HCT116 (cell line): Measurements from ENCODE around the gene TGM1. TPM values are rescaled to one million over a fixed set of nuclear protein-coding genes. Genes with fewer than 3 reads are reported as not detected.

Source experiments
- ATAC-seq: fragments of 200-7000 bp; cut with Tn5 transposase; 2 replicates; pipeline ENCODE4 v1.9.1; 2020; ENCODE audit warnings: mild to moderate bottlenecking, moderate library complexity
- BruUV-seq: library from RNA; stranded (reverse); fragments of 400-500 nt; replicated peaks from 2 replicates; lab custom pipeline; 2021; lab: Mats Ljungman, UMichigan
- CTCF ChIA-PET: fragments of 300-600 bp; sonication (Branson Sonifier 250); formaldehyde crosslinking; loops from one replicate; lab custom pipeline; 2021; ENCODE audit warnings: antibody characterized with exemption; lab: Charles Lee
- POLR2A ChIA-PET: fragments of 300-600, 350-600 bp; sonication (Branson Sonifier 250); formaldehyde crosslinking; loops from one replicate; lab custom pipeline; 2021; ENCODE audit warnings: antibody characterized with exemption; lab: Charles Lee
- RAD21 ChIA-PET, 2 experiments: fragments of 300-600 bp; sonication (Branson Sonifier 250); formaldehyde crosslinking; loops; one replicate each; lab custom pipeline; 2023; ENCODE audit warnings: low total read pairs in 2 of 2; ENCODE audit not compliant: uncharacterized antibody in 2 of 2, unreplicated experiment in 2 of 2, low non-redundant PET in 1 of 2; lab: Charles Lee
- DNase-seq: peaks from one replicate; pipeline ENCODE4 v3.0.0-alpha.2; 2010; ENCODE audit warnings: low read depth, low spot score
- H2AFZ ChIP-seq: fragments of 200-600 bp; shearing (Covaris generic), sonication (generic); 2 replicates; pipeline ENCODE4 v1.6.1; 2017; ENCODE audit warnings: low read depth, mixed run types, mixed read lengths, antibody characterized with exemption, low read length; ENCODE audit not compliant: poor library complexity, severe bottlenecking
- H3K27ac ChIP-seq: 2 replicates; pipeline ENCODE4 v1.5.1; 2012; ENCODE audit warnings: low read depth, low read length
- H3K27me3 ChIP-seq: fragments of 200-600 bp; sonication (generic); 2 replicates; pipeline ENCODE4 v1.6.1; 2016; ENCODE audit warnings: mixed run types, low read length, mixed read lengths; ENCODE audit not compliant: insufficient read depth
- H3K36me3 ChIP-seq, 2 experiments: fragments of 200-500 bp in 1 of 2; fragments of 200-600 bp in 1 of 2; sonication (Bioruptor generic) in 1 of 2; sonication (generic) in 1 of 2; 2 replicates each; pipeline versions ENCODE4 v1.5.1 to v1.6.1; 2014 to 2016; ENCODE audit warnings: low read length in 2 of 2, inconsistent platforms in 1 of 2, mixed read lengths in 1 of 2, mixed run types in 1 of 2; ENCODE audit not compliant: insufficient read depth in 2 of 2, control insufficient read depth in 1 of 2
- H3K4me1 ChIP-seq, 2 experiments: fragments of 200-600 bp in 1 of 2; sonication (generic) in 1 of 2; 2 replicates each; pipeline versions ENCODE4 v1.5.1 to v1.6.1; 2012 to 2017; ENCODE audit warnings: low read length in 2 of 2, inconsistent platforms in 1 of 2, mild to moderate bottlenecking in 1 of 2, mixed read lengths in 1 of 2, mixed run types in 1 of 2, moderate library complexity in 1 of 2; ENCODE audit not compliant: insufficient read depth in 2 of 2, control insufficient read depth in 1 of 2
- H3K4me2 ChIP-seq: fragments of 200-600 bp; sonication (generic); 2 replicates; pipeline ENCODE4 v1.6.1; 2017; ENCODE audit warnings: mixed run types, low read length, mixed read lengths
- H3K4me3 ChIP-seq, 2 experiments: fragments of 200-600 bp in 1 of 2; sonication (generic) in 1 of 2; replicated peaks in 1 of 2; 2 replicates each; pipeline ENCODE4 v1.5.1; 2011 to 2016; ENCODE audit warnings: low read length in 2 of 2, control low read depth in 1 of 2, low read depth in 1 of 2, mild to moderate bottlenecking in 1 of 2, mixed read lengths in 1 of 2, mixed run types in 1 of 2
- H3K79me2 ChIP-seq: fragments of 200-600 bp; sonication (generic); 2 replicates; pipeline ENCODE4 v1.6.1; 2017; ENCODE audit warnings: mild to moderate bottlenecking, mixed run types, low read length, moderate library complexity, mixed read lengths; ENCODE audit not compliant: insufficient read depth
- H3K9ac ChIP-seq: fragments of 200-600 bp; sonication (generic); 2 replicates; pipeline ENCODE4 v1.6.1; 2016; ENCODE audit warnings: low read length, mixed read lengths
- H3K9me2 ChIP-seq: fragments of 200-600 bp; sonication (generic), shearing (Covaris generic); 2 replicates; pipeline ENCODE4 v1.6.1; 2017; ENCODE audit warnings: mixed run types, mild to moderate bottlenecking, moderate library complexity; ENCODE audit not compliant: insufficient read depth
- H3K9me3 ChIP-seq, 2 experiments: fragments of 200-500 bp in 1 of 2; fragments of 200-600 bp in 1 of 2; sonication (Bioruptor generic) in 1 of 2; sonication (generic) in 1 of 2; 2 replicates each; pipeline ENCODE4 v1.6.1; 2014 to 2017; ENCODE audit warnings: low read length in 2 of 2, mixed read lengths in 2 of 2, inconsistent platforms in 1 of 2, low read depth in 1 of 2, mild to moderate bottlenecking in 1 of 2, mixed run types in 1 of 2, moderate library complexity in 1 of 2; ENCODE audit not compliant: control insufficient read depth in 1 of 2, insufficient read depth in 1 of 2
- H4K20me1 ChIP-seq: fragments of 200-600 bp; sonication (generic), shearing (Covaris generic); 2 replicates; pipeline ENCODE4 v1.6.1; 2017; ENCODE audit warnings: mixed run types, mild to moderate bottlenecking, moderate library complexity; ENCODE audit not compliant: insufficient read depth
- CEBPB ChIP-seq: IDR thresholded peaks from 2 replicates; pipeline ENCODE4 v1.6.1; 2012; ENCODE audit warnings: low read depth
- EZH2phosphoT487 ChIP-seq: fragments of 200-600 bp; IDR thresholded peaks from 2 replicates; pipeline ENCODE4 v1.6.1; 2018; ENCODE audit warnings: antibody characterized with exemption, borderline replicate concordance
- FOSL1 ChIP-seq: IDR thresholded peaks from 2 replicates; pipeline ENCODE4 v1.6.1; 2012; ENCODE audit warnings: low read depth
- JUND ChIP-seq: IDR thresholded peaks from 2 replicates; pipeline ENCODE4 v1.6.1; 2012
- MAX ChIP-seq: IDR thresholded peaks from 2 replicates; pipeline ENCODE4 v1.6.1; 2012
- RAD21 ChIP-seq: IDR thresholded peaks from 2 replicates; pipeline ENCODE4 v1.6.1; 2012; ENCODE audit warnings: low read depth, mild to moderate bottlenecking
- SIN3A ChIP-seq: IDR thresholded peaks from 2 replicates; pipeline ENCODE4 v1.6.1; 2012; ENCODE audit warnings: low read depth
- TCF7L2 ChIP-seq: IDR thresholded peaks from 2 replicates; pipeline ENCODE4 v1.7.0; 2011; ENCODE audit warnings: borderline replicate concordance, inconsistent platforms; ENCODE audit not compliant: insufficient read depth, insufficient read length; ENCODE audit errors: extremely low read depth
- ZNF274 ChIP-seq: fragments of 200-500 bp; sonication (Bioruptor generic); IDR thresholded peaks from 2 replicates; pipeline ENCODE4 v1.6.1; 2014; ENCODE audit warnings: mild to moderate bottlenecking, low read depth, low read length, inconsistent platforms
- intact Hi-C: fragments of 100-400 bp; cut with micrococcal nuclease; formaldehyde crosslinking; loops from 2 replicates; pipeline ENCODE4 v1.10.0; 2022
- total RNA-seq: library from RNA; stranded (reverse); gene quantifications from one replicate; pipeline ENCODE4 v1.2.1, GENCODE V29; 2021; ENCODE audit not compliant: unreplicated experiment
- TF ChIP-seq, protein P1 (sequence below): IDR thresholded peaks from 2 replicates; pipeline ENCODE4 v1.6.1; 2012; ENCODE audit warnings: low read depth
- TF ChIP-seq, protein P2 (sequence below): IDR thresholded peaks from 2 replicates; pipeline ENCODE4 v1.6.1; 2012

The TGM1 gene
- total RNA-seq, 1 experiment from 2014 or later: 5.6 TPM

- TF ChIP-seq RAD21: no peak
- no peak for TF ChIP-seq EZH2phosphoT487
- TF ChIP-seq TCF7L2: no peak
- no peak for TF ChIP-seq ZNF274
- TF ChIP-seq CEBPB: no peak
Observed at GRCh38 chr14:24212924-24213865, 49.8 kb downstream of the TGM1 start, which contains the start of gene CHMP4A (continued).

DNA sequence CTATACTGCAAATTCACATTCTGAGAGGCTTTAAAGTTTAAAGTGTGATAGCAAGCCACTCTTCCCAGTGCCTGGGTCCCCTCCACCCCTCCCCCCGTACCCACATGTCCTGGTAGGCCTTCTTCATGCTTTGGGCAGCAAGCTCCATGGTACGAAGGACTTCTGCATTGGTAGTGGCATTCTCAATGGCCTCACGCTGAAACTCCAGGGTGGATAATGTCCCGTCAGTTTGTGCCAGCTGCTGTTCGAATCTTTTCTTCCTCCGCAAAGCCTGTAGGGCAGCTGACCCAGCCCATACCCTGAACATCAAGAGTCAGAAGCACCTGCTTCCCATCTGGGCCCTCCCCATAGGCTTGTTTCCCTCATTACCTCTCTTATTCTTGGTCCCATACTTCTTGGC is 51.7 kb downstream of the TGM1 start:
- peaks cover 20 to 27% of the 10 kb centered on the region in 2 experiments for H3K4me1 ChIP-seq
- peaks cover 11 to 20% of the 10 kb centered on the region in 2 experiments; a peak in 3 of 4 replicates for H3K36me3 ChIP-seq
- no TSS peak for BruUV-seq
- RAD21 ChIA-PET: no interaction called here
- H3K79me2 ChIP-seq: peaks cover 11% of the 10 kb centered on the region; the same call in 1 of the 2 replicates
- no peak overlapping the region for H3K9ac ChIP-seq
- no peaks in the 10 kb centered on the region for H3K9me2 ChIP-seq
- no peak overlapping the region for H3K27ac ChIP-seq
- no peaks in the 10 kb centered on the region for H4K20me1 ChIP-seq
- TF ChIP-seq, protein P1, sequence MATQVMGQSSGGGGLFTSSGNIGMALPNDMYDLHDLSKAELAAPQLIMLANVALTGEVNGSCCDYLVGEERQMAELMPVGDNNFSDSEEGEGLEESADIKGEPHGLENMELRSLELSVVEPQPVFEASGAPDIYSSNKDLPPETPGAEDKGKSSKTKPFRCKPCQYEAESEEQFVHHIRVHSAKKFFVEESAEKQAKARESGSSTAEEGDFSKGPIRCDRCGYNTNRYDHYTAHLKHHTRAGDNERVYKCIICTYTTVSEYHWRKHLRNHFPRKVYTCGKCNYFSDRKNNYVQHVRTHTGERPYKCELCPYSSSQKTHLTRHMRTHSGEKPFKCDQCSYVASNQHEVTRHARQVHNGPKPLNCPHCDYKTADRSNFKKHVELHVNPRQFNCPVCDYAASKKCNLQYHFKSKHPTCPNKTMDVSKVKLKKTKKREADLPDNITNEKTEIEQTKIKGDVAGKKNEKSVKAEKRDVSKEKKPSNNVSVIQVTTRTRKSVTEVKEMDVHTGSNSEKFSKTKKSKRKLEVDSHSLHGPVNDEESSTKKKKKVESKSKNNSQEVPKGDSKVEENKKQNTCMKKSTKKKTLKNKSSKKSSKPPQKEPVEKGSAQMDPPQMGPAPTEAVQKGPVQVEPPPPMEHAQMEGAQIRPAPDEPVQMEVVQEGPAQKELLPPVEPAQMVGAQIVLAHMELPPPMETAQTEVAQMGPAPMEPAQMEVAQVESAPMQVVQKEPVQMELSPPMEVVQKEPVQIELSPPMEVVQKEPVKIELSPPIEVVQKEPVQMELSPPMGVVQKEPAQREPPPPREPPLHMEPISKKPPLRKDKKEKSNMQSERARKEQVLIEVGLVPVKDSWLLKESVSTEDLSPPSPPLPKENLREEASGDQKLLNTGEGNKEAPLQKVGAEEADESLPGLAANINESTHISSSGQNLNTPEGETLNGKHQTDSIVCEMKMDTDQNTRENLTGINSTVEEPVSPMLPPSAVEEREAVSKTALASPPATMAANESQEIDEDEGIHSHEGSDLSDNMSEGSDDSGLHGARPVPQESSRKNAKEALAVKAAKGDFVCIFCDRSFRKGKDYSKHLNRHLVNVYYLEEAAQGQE: no peak
- TF ChIP-seq FOSL1 (no peak), JUND (no peak), MAX (no peak), SIN3A (no peak)
- TF ChIP-seq, protein P2, sequence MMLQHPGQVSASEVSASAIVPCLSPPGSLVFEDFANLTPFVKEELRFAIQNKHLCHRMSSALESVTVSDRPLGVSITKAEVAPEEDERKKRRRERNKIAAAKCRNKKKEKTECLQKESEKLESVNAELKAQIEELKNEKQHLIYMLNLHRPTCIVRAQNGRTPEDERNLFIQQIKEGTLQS: no peak
- ATAC-seq: no peak
- no peaks in the 10 kb centered on the region for H3K27me3 ChIP-seq
- H3K4me3 ChIP-seq: no peak overlapping the region
- intact Hi-C loops: loop anchor here (5.0 to 10.0 kb wide), 2 partner anchors 99 to 223 kb away; partner anchors contain the start of genes DCAF11 and NRL
- POLR2A ChIA-PET: no interaction called here
- CTCF ChIA-PET: no interaction called here
- no peak for DNase-seq
- H3K4me2 ChIP-seq: no peak overlapping the region
- H2AFZ ChIP-seq: no peak overlapping the region
- H3K9me3 ChIP-seq: no peaks in the 10 kb centered on the region
